Measurements from ENCODE around the gene CCBE1.

The CCBE1 gene

GRCh38 chr18:59564561-59564960, 132.7 kb downstream of the CCBE1 start:
- DNase-seq, result no peak

GRCh38 chr18:59563176-59563785, 133.9 kb downstream of the CCBE1 start:
- DNase-seq, result no peak

- no peak for DNase-seq
Observed at GRCh38 chr18:59562751-59563150, 134.5 kb downstream of the CCBE1 start.

- no peak for DNase-seq
Observed at GRCh38 chr18:59561612-59562011, 135.6 kb downstream of the CCBE1 start.

- no peak for DNase-seq
Observed at GRCh38 chr18:59560556-59560955, 136.7 kb downstream of the CCBE1 start.

- no peak for DNase-seq
Observed at GRCh38 chr18:59559528-59559927, 137.7 kb downstream of the CCBE1 start.

- DNase-seq, result no peak
Observed at GRCh38 chr18:59555995-59556659, 141.1 kb downstream of the CCBE1 start.

GRCh38 chr18:59554796-59555335, 142.4 kb downstream of the CCBE1 start:
- no peak for DNase-seq

- no peak for DNase-seq
Observed at GRCh38 chr18:59553273-59553870, 143.9 kb downstream of the CCBE1 start.

GRCh38 chr18:59551902-59552635, 145.2 kb downstream of the CCBE1 start:
- no peak for DNase-seq

GRCh38 chr18:59550174-59550516, 147.1 kb downstream of the CCBE1 start:
- no peak for DNase-seq

- no peak for DNase-seq
Observed at GRCh38 chr18:59549503-59550173, 147.6 kb downstream of the CCBE1 start.

GRCh38 chr18:59547581-59548182, 149.5 kb downstream of the CCBE1 start:
- no peak for DNase-seq

GRCh38 chr18:59546188-59546587, 151.0 kb downstream of the CCBE1 start:
- DNase-seq, result no peak

- no peak for DNase-seq
Observed at GRCh38 chr18:59540780-59541179, 156.4 kb downstream of the CCBE1 start.

GRCh38 chr18:59540346-59540745, 156.9 kb downstream of the CCBE1 start:
- DNase-seq, result no peak

- no peak for DNase-seq
Observed at GRCh38 chr18:59539108-59539507, 158.1 kb downstream of the CCBE1 start.

GRCh38 chr18:59537579-59537978, 159.6 kb downstream of the CCBE1 start:
- no peak for DNase-seq

- no peak for DNase-seq
Observed at GRCh38 chr18:59536166-59536565, 161.1 kb downstream of the CCBE1 start.

GRCh38 chr18:59535055-59535454, 162.2 kb downstream of the CCBE1 start:
- no peak for DNase-seq

GRCh38 chr18:59528866-59529265, 168.4 kb downstream of the CCBE1 start:
- no peak for DNase-seq

- no peak for DNase-seq
Observed at GRCh38 chr18:59520562-59521355, 176.5 kb downstream of the CCBE1 start.
